HG03378 (cell line): ENCODE measurements around the gene ABCB1.
A peak's percentile ranks its signal among the peaks of the same experiment; 100 is the strongest.
"Not testable (repeated sequence)": the region's sequence is repeated elsewhere in the genome, so short reads cannot be mapped to it uniquely, and the experiment has no call there.

Experiments used
- ATAC-seq: cut with Tn5 transposase; IDR thresholded peaks from one replicate; pipeline ENCODE4 v1.9.1; 2021; ENCODE audit warnings: mild to moderate bottlenecking, moderate library complexity; ENCODE audit not compliant: unreplicated experiment

The ABCB1 gene

GRCh38 chr7:87580636-87581035 lies 20.0 kb downstream of the ABCB1 start:
- ATAC-seq: no peak

- ATAC-seq: no peak
Measured at GRCh38 chr7:87575521-87575920, 25.2 kb downstream of the ABCB1 start.

- peak; percentile 80 for ATAC-seq
Measured at GRCh38 chr7:87574630-87575029, 26.1 kb downstream of the ABCB1 start.

GRCh38 chr7:87572513-87572912 lies 28.2 kb downstream of the ABCB1 start:
- not testable (repeated sequence) for ATAC-seq

GRCh38 chr7:87570178-87570577 lies 30.5 kb downstream of the ABCB1 start:
- ATAC-seq: no peak

- ATAC-seq: no peak
Measured at GRCh38 chr7:87567052-87567451, 33.6 kb downstream of the ABCB1 start.

GRCh38 chr7:87566311-87566900 lies 34.3 kb downstream of the ABCB1 start:
- no peak for ATAC-seq

- no peak for ATAC-seq
Measured at GRCh38 chr7:87565877-87566276, 34.8 kb downstream of the ABCB1 start.

GRCh38 chr7:87564296-87564963 lies 36.3 kb downstream of the ABCB1 start:
- peak; percentile 85 for ATAC-seq

- no peak for ATAC-seq
Measured at GRCh38 chr7:87561702-87562101, 39.0 kb downstream of the ABCB1 start.

GRCh38 chr7:87561102-87561501 lies 39.6 kb downstream of the ABCB1 start:
- no peak for ATAC-seq

- ATAC-seq: no peak
Measured at GRCh38 chr7:87552351-87552900, 48.3 kb downstream of the ABCB1 start.

GRCh38 chr7:87548123-87548919 lies 52.4 kb downstream of the ABCB1 start:
- ATAC-seq: no peak

- ATAC-seq: no peak
Measured at GRCh38 chr7:87545760-87546159, 54.9 kb downstream of the ABCB1 start.

- peak; percentile 66 for ATAC-seq
Measured at GRCh38 chr7:87543623-87544022, 57.1 kb downstream of the ABCB1 start.

GRCh38 chr7:87541648-87542047 lies 59.0 kb downstream of the ABCB1 start:
- ATAC-seq: no peak

GRCh38 chr7:87538052-87538451 lies 62.6 kb downstream of the ABCB1 start:
- ATAC-seq: no peak

- ATAC-seq: no peak
Measured at GRCh38 chr7:87534072-87534471, 66.6 kb downstream of the ABCB1 start.

- no peak for ATAC-seq
Measured at GRCh38 chr7:87530126-87530525, 70.6 kb downstream of the ABCB1 start.

- ATAC-seq: no peak
Measured at GRCh38 chr7:87528730-87529129, 72.0 kb downstream of the ABCB1 start.

GRCh38 chr7:87518735-87519134 lies 81.9 kb downstream of the ABCB1 start:
- ATAC-seq: no peak

GRCh38 chr7:87517891-87518290 lies 82.8 kb downstream of the ABCB1 start:
- no peak for ATAC-seq
